ENCODE data around the gene PCDH15.

Gene PCDH15

GRCh38 chr10:53836638-53837037 lies 964.4 kb downstream of the PCDH15 start:
- no peak for DNase-seq

GRCh38 chr10:53833908-53834307 lies 967.1 kb downstream of the PCDH15 start:
- DNase-seq = no peak

- no peak for DNase-seq
These were observed 973.8 kb downstream of the PCDH15 start for GRCh38 chr10:53827261-53827660.

GRCh38 chr10:53808677-53809372 lies 992.2 kb downstream of the PCDH15 start:
- DNase-seq = no peak

- no peak for DNase-seq
These were observed 1014.7 kb downstream of the PCDH15 start for GRCh38 chr10:53786236-53786900.

- DNase-seq = no peak
These were observed 1029.3 kb downstream of the PCDH15 start for GRCh38 chr10:53771701-53772100.

GRCh38 chr10:53770903-53771302 lies 1030.1 kb downstream of the PCDH15 start:
- no peak for DNase-seq

GRCh38 chr10:53765311-53765710 lies 1035.7 kb downstream of the PCDH15 start:
- no peak for DNase-seq

- peak; percentile 9 for DNase-seq
These were observed 1046.3 kb downstream of the PCDH15 start for GRCh38 chr10:53754596-53755250.
